HG03460 (cell line): Measurements from ENCODE around the gene SUN2.

Experiments used
- ATAC-seq: cut with Tn5 transposase; IDR thresholded peaks from one replicate; pipeline ENCODE4 v1.9.1; 2021; ENCODE audit not compliant: unreplicated experiment

The SUN2 gene

GRCh38 chr22:38777087-38777671 is 21.4 kb upstream of the SUN2 start:
- ATAC-seq = no peak

- ATAC-seq = no peak
Observed at GRCh38 chr22:38776086-38776485, 20.3 kb upstream of the SUN2 start.

- no peak for ATAC-seq
Observed at GRCh38 chr22:38775656-38776055, 19.9 kb upstream of the SUN2 start.

GRCh38 chr22:38774496-38775166 is 18.8 kb upstream of the SUN2 start:
- no peak for ATAC-seq

DNA sequence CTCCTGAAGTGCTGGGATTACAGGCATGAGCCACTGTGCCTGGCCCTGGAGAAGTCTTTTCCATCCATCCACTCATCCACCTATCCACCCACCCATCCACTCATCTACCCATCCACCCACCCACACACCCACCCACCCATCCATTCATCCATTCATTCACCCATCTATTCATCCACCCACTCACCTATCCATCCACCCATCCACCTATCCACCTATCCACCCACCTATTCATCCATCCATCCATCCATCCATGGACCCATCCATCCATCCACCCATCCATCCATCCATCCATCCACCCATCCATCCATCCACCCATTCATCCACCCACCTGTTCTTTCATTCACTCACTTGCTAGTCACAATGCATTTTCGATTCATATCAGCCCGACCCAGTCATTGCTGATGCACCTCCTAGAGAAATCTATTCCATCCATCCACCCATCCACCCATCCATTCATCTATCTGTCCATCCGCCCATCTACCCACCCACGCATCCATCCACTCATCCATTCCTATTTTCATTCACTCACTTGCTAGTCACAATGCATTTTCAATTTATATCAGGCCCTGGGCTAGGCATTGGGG is 17.7 kb upstream of the SUN2 start:
- ATAC-seq = no peak

GRCh38 chr22:38772623-38772873 is 16.8 kb upstream of the SUN2 start:
- no peak for ATAC-seq

GRCh38 chr22:38770257-38770949 is 14.6 kb upstream of the SUN2 start:
- no peak for ATAC-seq

DNA sequence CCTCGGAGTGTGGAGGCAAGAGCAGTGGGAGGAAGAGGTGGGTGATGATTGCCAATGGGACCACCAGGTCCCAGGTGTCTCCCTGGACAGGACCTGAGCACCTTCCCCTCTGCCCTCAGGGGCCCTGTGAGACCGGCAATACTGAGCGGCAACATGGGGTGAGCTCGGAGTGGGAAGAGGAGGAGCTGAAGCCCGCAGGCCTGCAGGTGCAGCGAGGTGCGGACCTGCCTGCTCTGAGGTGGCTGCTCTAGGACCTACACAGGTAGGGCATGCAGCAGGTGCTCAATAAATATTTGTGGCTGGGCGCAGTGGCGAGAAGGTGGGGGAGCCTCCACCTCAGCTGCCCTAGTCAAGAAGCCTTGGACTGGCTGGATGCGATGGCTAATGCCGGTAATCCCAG is 12.2 kb upstream of the SUN2 start:
- ATAC-seq = no peak

DNA sequence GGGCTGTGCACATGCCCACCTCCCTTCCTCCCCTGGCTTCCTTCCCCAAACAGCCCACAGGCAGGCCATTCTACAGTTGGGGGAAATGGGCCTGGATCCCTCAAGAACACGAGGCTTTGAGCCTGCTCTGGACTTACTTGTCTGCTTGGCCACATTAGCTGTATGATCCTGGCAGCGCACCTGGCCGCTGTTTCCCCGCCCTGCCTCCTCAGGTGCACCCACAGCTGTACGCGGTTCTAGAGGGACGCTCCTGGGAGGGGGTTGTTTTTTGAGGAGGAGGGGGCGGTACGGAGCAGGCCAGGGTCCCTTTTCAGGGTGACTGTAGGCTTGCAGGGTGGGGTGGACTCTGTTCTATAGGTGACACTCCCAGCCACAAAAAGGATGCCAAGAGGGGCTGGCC is 11.5 kb upstream of the SUN2 start:
- ATAC-seq = no peak

GRCh38 chr22:38766076-38766777 is 10.4 kb upstream of the SUN2 start:
- no peak for ATAC-seq

GRCh38 chr22:38762551-38762983 is 6.8 kb upstream of the SUN2 start:
- ATAC-seq = no peak

DNA sequence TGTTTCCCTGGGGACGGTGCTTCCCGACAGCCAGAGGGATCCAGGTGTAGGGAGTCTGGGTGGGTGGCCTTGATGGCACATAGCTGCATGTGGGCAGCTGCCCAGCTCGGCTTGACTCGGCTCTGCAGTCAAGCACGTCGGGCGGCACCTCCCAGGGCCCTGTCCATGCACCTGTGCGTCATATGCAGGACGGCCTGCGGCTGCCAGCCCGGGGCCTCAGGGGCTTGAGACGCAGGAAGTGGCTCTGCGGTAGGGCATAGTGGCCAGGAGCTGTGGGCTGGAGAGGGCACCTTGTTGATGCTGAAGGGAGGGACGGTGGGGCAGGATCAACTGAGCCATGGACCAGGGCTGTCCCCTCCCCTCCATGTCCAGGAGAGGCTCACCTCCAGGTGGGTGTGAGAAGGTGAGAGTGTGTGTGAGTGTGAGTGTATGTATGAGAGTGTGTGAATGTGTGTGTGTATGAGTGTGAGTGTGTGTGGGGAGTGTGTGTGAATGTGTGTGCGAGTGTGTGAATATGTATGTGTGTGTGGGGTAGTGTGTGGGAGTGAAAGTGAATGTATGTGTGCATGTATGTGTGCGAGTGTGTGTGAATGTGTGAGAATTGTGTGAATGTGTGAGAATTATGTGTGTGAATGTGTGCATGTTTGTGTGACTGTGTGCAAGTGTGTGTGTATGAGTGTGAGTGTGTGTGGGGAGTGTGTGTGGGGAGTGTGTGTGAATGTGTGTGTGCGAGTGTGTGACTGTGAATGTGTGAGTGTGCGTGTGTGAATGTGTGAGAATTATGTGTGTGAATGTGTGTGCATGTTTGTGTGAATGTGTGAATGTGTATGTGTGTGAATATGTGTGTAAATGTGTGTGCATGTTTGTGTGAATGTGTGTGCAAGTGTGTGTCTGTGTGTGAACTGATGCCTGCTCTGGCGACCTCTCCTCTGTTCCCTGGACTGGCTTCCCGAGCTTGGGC is 5.7 kb upstream of the SUN2 start:
- ATAC-seq = no peak

DNA sequence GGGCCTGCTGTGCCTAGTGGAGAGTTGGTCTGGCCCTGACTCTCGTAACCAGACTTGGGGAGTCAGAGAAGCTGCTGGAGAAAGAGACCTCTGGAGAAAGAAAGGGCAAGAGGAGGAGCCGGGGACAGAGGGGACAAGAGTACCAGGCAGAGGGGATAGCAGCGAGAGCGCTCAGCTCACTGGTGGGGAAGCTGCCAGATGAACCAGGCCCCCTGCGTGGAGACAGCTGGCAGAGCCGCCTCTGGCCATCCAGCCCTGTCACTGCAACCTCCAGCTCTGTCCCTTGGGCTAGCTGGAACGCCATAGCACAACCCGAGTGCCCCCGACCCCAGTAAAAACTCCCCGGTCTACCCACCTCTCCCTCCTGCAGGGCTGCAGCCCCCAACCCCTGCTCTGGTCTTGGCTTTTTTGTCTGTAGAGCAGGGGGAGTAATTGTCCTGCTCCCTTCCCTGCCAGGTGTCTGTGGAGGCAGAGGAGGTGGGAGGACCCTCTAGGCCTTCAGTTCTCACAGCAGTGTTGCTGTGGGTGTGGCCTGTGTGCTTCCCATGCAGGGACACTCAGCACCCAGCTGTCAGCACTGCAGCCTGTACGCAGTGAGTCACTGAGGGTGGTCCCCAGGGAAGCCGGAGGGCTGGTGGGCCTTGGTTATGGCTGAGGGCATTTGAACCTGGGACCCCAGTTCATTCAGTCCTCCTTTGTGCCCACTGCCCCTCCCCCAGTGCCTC is 4.8 kb upstream of the SUN2 start:
- no peak for ATAC-seq

DNA sequence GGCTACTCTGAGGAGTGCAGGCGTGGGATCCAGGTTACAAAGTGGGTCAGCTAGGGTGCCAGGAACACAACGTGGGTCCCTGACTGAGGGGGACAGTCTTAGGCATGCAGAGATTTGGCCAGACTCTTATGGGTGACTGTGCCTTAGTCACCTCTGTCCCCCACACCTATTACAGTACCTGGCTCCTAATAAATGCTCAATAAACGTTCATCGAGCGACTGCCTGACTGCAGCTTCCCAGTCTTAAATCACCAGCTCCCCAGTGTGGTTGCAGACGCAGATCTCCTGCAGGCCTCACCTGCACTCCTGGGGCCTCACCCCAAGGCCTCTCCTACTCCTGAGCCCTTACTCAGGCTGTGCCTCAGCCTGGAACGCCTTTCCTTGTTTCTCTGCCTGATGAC is 3.2 kb upstream of the SUN2 start:
- ATAC-seq = no peak

DNA sequence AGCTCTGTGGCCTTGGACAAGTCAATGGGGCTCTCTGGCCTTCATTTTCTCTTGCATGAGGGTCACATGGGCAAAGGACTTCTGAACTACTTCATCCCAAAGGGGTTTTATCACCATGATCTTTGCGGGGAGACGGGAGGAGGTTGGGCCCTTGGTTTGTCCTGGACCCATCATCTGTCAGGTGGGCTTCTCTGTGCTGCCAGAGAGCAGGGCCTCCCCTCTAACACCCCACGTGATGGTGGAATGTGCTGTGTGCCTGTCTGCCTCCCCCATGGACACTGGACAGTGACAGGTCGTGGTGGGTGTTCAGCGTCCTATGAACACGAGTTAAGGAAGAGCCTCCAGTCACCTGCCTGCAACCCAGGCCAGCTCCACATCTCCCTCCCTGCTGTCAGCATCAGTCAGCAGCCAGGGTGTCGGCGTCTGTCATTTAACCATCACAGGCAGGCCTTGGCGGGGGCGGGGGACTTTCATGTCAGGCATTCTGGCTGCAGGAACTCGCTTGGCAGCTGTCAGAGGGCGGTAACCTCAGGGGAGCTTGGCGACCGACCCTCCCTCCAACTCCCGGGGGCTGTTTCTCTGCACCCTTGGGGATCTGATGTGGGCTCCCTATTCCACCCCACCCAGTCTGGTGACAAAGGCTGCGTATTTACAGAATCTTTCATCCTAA is 2.6 kb upstream of the SUN2 start:
- ATAC-seq = no peak

- ATAC-seq = no peak
Observed at GRCh38 chr22:38757464-38757757, 1.6 kb upstream of the SUN2 start.

DNA sequence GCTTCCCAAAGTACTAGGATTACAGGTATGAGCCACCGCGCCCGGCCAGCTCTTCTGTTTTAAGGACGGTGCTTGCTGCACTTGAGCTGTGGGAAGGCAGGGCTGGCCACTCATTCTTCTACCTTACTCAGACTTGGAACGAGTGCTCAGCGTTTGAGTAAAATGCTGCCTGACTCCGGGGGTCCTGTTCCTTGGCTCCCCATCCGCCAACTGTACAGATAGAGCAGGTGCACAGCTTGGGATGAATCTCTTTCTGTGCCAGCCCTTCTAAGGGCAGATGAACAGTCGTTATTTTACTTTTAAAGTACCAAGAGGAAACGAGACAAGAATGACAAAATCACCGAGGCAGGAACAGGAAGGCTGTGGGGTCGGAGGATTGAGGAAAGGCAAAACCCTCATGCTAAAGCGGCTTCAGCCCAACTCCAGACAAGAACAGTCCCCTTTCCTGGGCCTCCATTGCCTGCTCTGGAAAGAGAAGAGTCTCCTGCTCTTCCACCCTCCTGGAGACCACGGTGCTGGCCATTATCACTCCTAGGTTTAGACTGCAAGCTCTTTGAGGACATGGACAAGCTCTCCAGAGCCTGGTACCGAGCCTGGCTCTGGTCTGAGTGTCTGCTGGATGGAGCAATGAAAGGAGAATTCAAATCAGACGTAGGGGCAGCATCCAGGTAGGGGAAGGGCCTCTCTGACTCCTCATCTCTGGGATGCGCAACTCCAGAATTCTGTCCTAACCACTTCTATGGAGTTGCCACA is 1.1 kb upstream of the SUN2 start:
- no peak for ATAC-seq

DNA sequence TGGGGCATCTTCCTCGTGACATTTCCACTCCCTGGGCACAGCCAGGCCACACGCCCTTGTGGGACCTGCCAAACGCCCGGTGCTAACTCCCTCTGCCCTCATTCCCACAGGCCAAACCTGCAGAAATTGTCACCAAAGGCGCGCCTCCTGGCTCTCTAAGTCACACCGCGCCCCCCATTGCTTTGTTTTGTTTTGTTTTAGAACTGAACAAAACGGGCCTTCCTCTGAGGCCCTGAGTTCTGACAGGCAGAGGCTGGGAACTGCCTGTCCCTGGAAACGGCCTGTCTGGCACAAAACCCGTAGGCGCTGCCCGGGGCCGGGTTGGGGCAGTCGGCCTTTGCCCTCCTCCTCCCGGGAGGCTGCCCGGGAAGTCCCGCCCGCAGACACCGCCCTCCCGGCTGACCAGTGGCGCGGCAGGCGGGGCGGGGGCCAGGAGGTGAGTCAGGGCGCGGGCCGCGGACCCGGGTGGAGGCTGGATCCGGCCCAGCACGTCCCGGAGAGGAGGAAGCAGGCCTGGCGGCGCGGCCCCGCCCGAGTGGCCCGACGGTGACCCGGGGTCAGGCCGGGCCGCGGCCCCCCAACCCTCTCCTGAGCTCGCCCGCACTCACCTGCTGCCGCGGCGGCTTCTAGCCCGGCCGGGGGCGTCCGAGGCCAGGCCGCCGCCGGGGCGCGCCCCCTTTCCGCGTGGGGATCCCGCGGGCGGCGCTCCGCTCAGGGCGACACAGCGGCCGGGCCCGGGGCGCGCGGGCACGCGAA is 465 bp downstream of the SUN2 start:
- no peak for ATAC-seq
